Mammary epithelial cell (primary cell): ENCODE data around the gene RNF224.

Source experiments
- CTCF ChIP-seq, 2 donors: IDR thresholded peaks in 1 of 2; conservative IDR thresholded peaks in 1 of 2; 2 replicates each; pipeline ENCODE4 v1.5.1; 2011 to 2012; ENCODE audit warnings: inconsistent platforms in 2 of 2, low read length in 2 of 2, mild to moderate bottlenecking in 2 of 2, control low read depth in 1 of 2, low read depth in 1 of 2; ENCODE audit not compliant: insufficient read depth in 1 of 2; ENCODE audit errors: extremely low read depth in 1 of 2
- EZH2 ChIP-seq: IDR thresholded peaks from 2 replicates; pipeline ENCODE4 v1.6.1; 2012; ENCODE audit warnings: low read length, inconsistent platforms, borderline replicate concordance

- TF ChIP-seq CTCF (conservative IDR thresholded peaks at IDR 0.05 in 1 of 2, IDR thresholded peaks at IDR 0.05 in 1 of 2; ENCODE audit: extremely low read depth in 1 of 2, insufficient read depth in 1 of 2, low read depth in 1 of 2, low read length in 2 of 2) (no peak), EZH2 (no peak)
Measured at GRCh38 chr9:137192448-137192780, 34.9 kb upstream of the RNF224 start.
